ENCODE results near the gene SPATA16.

GRCh38 chr3:172965256-172965655 is 175.8 kb downstream of the SPATA16 start:
- TF ChIP-seq CREM (CRISPR knock-in tag; IDR thresholded peaks at IDR 0.05): no peak
- TF ChIP-seq CTCF (IDR thresholded peaks at IDR 0.05): no peak
- no peak for TF ChIP-seq CREB1 (CRISPR knock-in tag; IDR thresholded peaks at IDR 0.05)
- TF ChIP-seq ZNF425 (CRISPR knock-in tag; conservative IDR thresholded peaks at IDR 0.05): no peak
- TF ChIP-seq IRF2 (CRISPR knock-in tag; IDR thresholded peaks at IDR 0.05; ENCODE audit: borderline replicate concordance, low read depth): no peak
- no peak for TF ChIP-seq MLX (CRISPR knock-in tag; IDR thresholded peaks at IDR 0.05)
- TF ChIP-seq CDX4 (CRISPR knock-in tag; IDR thresholded peaks at IDR 0.05; ENCODE audit: borderline replicate concordance): no peak
- TF ChIP-seq TEAD4 (CRISPR knock-in tag; IDR thresholded peaks at IDR 0.05): no peak
- no peak for TF ChIP-seq ATF3 (CRISPR knock-in tag; conservative IDR thresholded peaks at IDR 0.05)
- no peak for TF ChIP-seq ZNF121 (CRISPR knock-in tag; IDR thresholded peaks at IDR 0.05)
- TF ChIP-seq E2F1 (CRISPR knock-in tag; IDR thresholded peaks at IDR 0.05): no peak
- TF ChIP-seq ZNF512 (CRISPR knock-in tag; IDR thresholded peaks at IDR 0.05; ENCODE audit: borderline replicate concordance): no peak
